ENCODE results near the gene ERVFRD-1.

DNA sequence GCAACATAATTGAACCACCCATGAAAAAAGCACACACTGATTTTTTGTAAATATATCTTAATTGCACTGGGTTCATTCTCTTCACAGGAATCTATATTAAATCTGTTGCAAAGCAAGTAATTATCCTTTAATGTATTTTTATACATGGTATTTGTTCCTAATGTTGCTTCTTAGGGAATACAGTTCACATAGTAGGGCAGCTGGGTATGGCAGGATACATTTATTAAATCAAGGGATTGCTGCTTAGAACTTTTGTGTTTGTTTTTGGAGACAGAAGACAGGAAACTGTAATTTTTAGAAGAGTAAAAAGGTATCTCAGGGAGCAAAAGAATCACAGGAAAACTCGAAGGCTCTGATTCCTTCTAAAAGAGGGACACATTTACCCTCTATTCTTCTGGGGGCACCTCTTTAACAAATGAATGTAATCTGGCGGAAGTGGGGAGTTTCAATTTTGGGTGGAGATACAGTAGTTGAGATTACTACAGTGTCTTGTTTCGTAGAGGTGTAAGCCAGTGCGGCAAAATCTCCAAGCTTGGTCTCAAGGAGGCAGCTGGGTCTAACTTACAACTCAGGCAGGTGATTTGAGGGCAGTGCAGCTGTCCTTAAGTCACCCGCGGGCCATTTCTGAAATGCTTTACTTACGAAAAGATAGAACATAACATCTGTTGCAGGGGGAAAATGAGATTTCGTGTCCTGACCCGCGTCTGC is 18.7 kb downstream of the ERVFRD-1 start:
- TF ChIP-seq ZFP37 (tag by site-specific recombination; IDR thresholded peaks at IDR 0.05) (no peak), ZBTB21 (tag by site-specific recombination; IDR thresholded peaks at IDR 0.05) (no peak), ZNF791 (tag by site-specific recombination; IDR thresholded peaks at IDR 0.05) (no peak)
- TF ChIP-seq, protein P1, sequence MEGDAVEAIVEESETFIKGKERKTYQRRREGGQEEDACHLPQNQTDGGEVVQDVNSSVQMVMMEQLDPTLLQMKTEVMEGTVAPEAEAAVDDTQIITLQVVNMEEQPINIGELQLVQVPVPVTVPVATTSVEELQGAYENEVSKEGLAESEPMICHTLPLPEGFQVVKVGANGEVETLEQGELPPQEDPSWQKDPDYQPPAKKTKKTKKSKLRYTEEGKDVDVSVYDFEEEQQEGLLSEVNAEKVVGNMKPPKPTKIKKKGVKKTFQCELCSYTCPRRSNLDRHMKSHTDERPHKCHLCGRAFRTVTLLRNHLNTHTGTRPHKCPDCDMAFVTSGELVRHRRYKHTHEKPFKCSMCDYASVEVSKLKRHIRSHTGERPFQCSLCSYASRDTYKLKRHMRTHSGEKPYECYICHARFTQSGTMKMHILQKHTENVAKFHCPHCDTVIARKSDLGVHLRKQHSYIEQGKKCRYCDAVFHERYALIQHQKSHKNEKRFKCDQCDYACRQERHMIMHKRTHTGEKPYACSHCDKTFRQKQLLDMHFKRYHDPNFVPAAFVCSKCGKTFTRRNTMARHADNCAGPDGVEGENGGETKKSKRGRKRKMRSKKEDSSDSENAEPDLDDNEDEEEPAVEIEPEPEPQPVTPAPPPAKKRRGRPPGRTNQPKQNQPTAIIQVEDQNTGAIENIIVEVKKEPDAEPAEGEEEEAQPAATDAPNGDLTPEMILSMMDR (tag by site-specific recombination; IDR thresholded peaks at IDR 0.05): no peak
